NB4 (cell line): ENCODE results near the gene EMP2.

Source experiments
- POLR2A ChIP-seq: IDR thresholded peaks from 2 replicates; pipeline ENCODE4 v1.6.1; 2011; ENCODE audit warnings: mild to moderate bottlenecking; ENCODE audit not compliant: insufficient read length; ENCODE audit errors: extremely low read depth
- TF ChIP-seq, protein P1 (sequence below): IDR thresholded peaks from one replicate; pipeline ENCODE4 v1.5.1; 2012; ENCODE audit warnings: low read depth, low read length

DNA sequence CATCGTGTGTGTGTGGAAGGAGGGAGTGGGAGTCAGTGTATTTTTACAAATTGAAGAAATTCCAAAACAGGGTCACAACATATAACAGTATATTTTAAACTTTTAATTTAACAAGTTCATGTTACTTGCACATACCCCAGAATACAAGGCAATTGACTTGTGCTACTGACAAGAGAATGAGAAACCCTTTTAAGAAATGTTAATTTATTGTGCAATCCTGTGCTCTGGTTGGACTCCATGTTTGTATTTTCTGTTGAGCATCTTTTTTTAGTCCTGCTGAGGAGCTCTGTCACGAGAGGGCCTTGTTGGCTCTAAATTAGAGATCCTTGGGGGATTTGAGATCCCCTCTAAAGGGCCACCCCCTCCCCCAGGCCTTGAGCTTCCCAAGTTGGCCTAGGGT, 1.1 kb upstream of the EMP2 start:
- TF ChIP-seq, protein P1, sequence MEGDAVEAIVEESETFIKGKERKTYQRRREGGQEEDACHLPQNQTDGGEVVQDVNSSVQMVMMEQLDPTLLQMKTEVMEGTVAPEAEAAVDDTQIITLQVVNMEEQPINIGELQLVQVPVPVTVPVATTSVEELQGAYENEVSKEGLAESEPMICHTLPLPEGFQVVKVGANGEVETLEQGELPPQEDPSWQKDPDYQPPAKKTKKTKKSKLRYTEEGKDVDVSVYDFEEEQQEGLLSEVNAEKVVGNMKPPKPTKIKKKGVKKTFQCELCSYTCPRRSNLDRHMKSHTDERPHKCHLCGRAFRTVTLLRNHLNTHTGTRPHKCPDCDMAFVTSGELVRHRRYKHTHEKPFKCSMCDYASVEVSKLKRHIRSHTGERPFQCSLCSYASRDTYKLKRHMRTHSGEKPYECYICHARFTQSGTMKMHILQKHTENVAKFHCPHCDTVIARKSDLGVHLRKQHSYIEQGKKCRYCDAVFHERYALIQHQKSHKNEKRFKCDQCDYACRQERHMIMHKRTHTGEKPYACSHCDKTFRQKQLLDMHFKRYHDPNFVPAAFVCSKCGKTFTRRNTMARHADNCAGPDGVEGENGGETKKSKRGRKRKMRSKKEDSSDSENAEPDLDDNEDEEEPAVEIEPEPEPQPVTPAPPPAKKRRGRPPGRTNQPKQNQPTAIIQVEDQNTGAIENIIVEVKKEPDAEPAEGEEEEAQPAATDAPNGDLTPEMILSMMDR = no peak
- TF ChIP-seq POLR2A = no peak
